GM23338 (cell line): Measurements from ENCODE around the gene CRYBG2. TPM values are rescaled to one million over a fixed set of nuclear protein-coding genes. Genes with fewer than 3 reads are reported as not detected.

Experiments used
- ATAC-seq: fragments of 200-7000 bp; cut with Tn5 transposase; 3 replicates; pipeline ENCODE4 v1.9.1; 2020
- DNase-seq: peaks from one replicate; pipeline ENCODE4 v3.0.0-alpha.2; 2015; ENCODE audit warnings: low spot score
- H2AFZ ChIP-seq: fragments of 200-600 bp; sonication (generic); 2 replicates; pipeline ENCODE4 v1.8.0; 2016; ENCODE audit warnings: antibody characterized with exemption, mild to moderate bottlenecking, moderate library complexity
- H3F3A ChIP-seq: fragments of 200-600 bp; sonication (generic); replicated peaks from 2 replicates; pipeline ENCODE4 v1.8.0; 2017; ENCODE audit warnings: antibody characterized with exemption, mixed run types, low read depth
- H3K27ac ChIP-seq: fragments of 200-600 bp; sonication (generic); 2 replicates; pipeline ENCODE4 v1.6.1; 2016; ENCODE audit warnings: low read depth
- H3K27me3 ChIP-seq: fragments of 200-600 bp; sonication (generic); 2 replicates; pipeline ENCODE4 v1.8.0; 2016; ENCODE audit warnings: mild to moderate bottlenecking, mixed run types, moderate library complexity; ENCODE audit not compliant: insufficient read depth
- H3K36me3 ChIP-seq: fragments of 200-600 bp; sonication (generic); 2 replicates; pipeline ENCODE4 v1.8.0; 2016; ENCODE audit warnings: mild to moderate bottlenecking; ENCODE audit not compliant: insufficient read depth
- H3K4me1 ChIP-seq: fragments of 200-600 bp; sonication (generic); 2 replicates; pipeline ENCODE4 v1.8.0; 2016; ENCODE audit warnings: mild to moderate bottlenecking, moderate library complexity; ENCODE audit not compliant: insufficient read depth
- H3K4me2 ChIP-seq: fragments of 200-600 bp; sonication (generic); 2 replicates; pipeline ENCODE4 v1.7.1; 2017; ENCODE audit warnings: mixed run types
- H3K4me3 ChIP-seq: fragments of 200-600 bp; sonication (generic); 2 replicates; pipeline ENCODE4 v1.6.1; 2016; ENCODE audit warnings: mixed run types
- H3K79me2 ChIP-seq: fragments of 200-600 bp; sonication (generic); replicated peaks from 2 replicates; pipeline ENCODE4 v1.8.0; 2017; ENCODE audit warnings: mild to moderate bottlenecking; ENCODE audit not compliant: insufficient read depth
- H3K9me2 ChIP-seq: fragments of 200-600 bp; sonication (generic); 2 replicates; pipeline ENCODE4 v1.8.0; 2017; ENCODE audit not compliant: insufficient read depth
- H4K20me1 ChIP-seq: fragments of 200-600 bp; sonication (generic); replicated peaks from 2 replicates; pipeline ENCODE4 v1.8.0; 2017; ENCODE audit warnings: mild to moderate bottlenecking; ENCODE audit not compliant: insufficient read depth
- H3K27ac Mint-ChIP-seq: 2 replicates; pipeline ENCODE4 v1.8.0; 2020; ENCODE audit warnings: inconsistent platforms, mild to moderate bottlenecking, moderate library complexity, mixed read lengths
- H3K27me3 Mint-ChIP-seq: 3 replicates; pipeline ENCODE4 v1.8.0; 2022; ENCODE audit warnings: low read depth, mild to moderate bottlenecking, moderate library complexity, mixed read lengths, inconsistent platforms; ENCODE audit not compliant: insufficient read depth, poor library complexity
- H3K36me3 Mint-ChIP-seq: 3 replicates; pipeline ENCODE4 v1.8.0; 2021; ENCODE audit warnings: low read depth, mild to moderate bottlenecking, inconsistent platforms, moderate library complexity, mixed read lengths
- H3K4me1 Mint-ChIP-seq: 3 replicates; pipeline ENCODE4 v1.8.0; 2020; ENCODE audit warnings: mild to moderate bottlenecking, inconsistent platforms, mixed read lengths
- H3K4me3 Mint-ChIP-seq: 3 replicates; pipeline ENCODE4 v1.8.0; 2021; ENCODE audit warnings: moderate library complexity, mild to moderate bottlenecking, inconsistent platforms, mixed read lengths
- H3K9me3 Mint-ChIP-seq: 3 replicates; pipeline ENCODE4 v1.8.0; 2020; ENCODE audit warnings: moderate library complexity, mild to moderate bottlenecking, inconsistent platforms, mixed read lengths
- CREB1 ChIP-seq: fragments of 250-450 bp; sonication (Bioruptor Pico); IDR thresholded peaks from 2 replicates; pipeline ENCODE4 v1.5.0; 2020; ENCODE audit warnings: low read depth, mild to moderate bottlenecking, moderate library complexity
- CTCF ChIP-seq, 2 experiments: fragments of 200-600 bp in 1 of 2; sonication (generic) in 1 of 2; conservative IDR thresholded peaks; 2 replicates each; pipeline versions ENCODE4 v1.5.1 to v1.6.1; 2016 to 2017; ENCODE audit warnings: antibody characterized with exemption in 2 of 2, low read depth in 2 of 2, mild to moderate bottlenecking in 2 of 2, moderate library complexity in 1 of 2
- ETS1 ChIP-seq: IDR thresholded peaks from 2 replicates; pipeline ENCODE4 v1.6.1; 2016; ENCODE audit warnings: antibody characterized with exemption
- EZH2 ChIP-seq: fragments of 200-600 bp; sonication (generic); IDR thresholded peaks from one replicate; pipeline ENCODE4 v1.8.0; 2017; ENCODE audit warnings: antibody characterized with exemption, mild to moderate bottlenecking, low read depth; ENCODE audit not compliant: unreplicated experiment
- EZH2phosphoT487 ChIP-seq: fragments of 200-600 bp; sonication (generic); IDR thresholded peaks from one replicate; pipeline ENCODE4 v1.8.1; 2018; ENCODE audit warnings: antibody characterized with exemption; ENCODE audit not compliant: unreplicated experiment
- JUNB ChIP-seq: IDR thresholded peaks from one replicate; pipeline ENCODE4 v1.6.1; 2016; ENCODE audit warnings: antibody characterized with exemption; ENCODE audit not compliant: unreplicated experiment
- NANOG ChIP-seq: IDR thresholded peaks from 2 replicates; pipeline ENCODE4 v1.6.1; 2016; ENCODE audit warnings: antibody characterized with exemption, borderline replicate concordance
- ZNF114 ChIP-seq: fragments of 250-450 bp; sonication (Bioruptor Pico); IDR thresholded peaks from 2 replicates; pipeline ENCODE4 v1.5.0; 2020; ENCODE audit warnings: mild to moderate bottlenecking, moderate library complexity
- ZNF331 ChIP-seq: fragments of 250-450 bp; sonication (Bioruptor Pico); IDR thresholded peaks from 2 replicates; pipeline ENCODE4 v1.5.0; 2020; ENCODE audit warnings: low read depth, mild to moderate bottlenecking, moderate library complexity
- ZNF462 ChIP-seq: fragments of 250-450 bp; sonication (Bioruptor Pico); IDR thresholded peaks from 2 replicates; pipeline ENCODE4 v1.5.0; 2020; ENCODE audit warnings: mild to moderate bottlenecking, moderate library complexity
- polyA plus RNA-seq: library from polyadenylated mRNA; unstranded; fragments of >200 nt; fragmentation: Nextera tagmentation; extraction: Ambion mirVana; gene quantifications from 2 replicates; pipeline ENCODE4 v1.2.1, GENCODE V29; 2016
- total RNA-seq: library from RNA; depleted of rRNA; stranded (reverse); fragments of >200 nt; shearing (Covaris generic); gene quantifications from 2 replicates; pipeline ENCODE4 v1.2.3, GENCODE V29; 2014

The CRYBG2 gene
- total and polyA plus RNA-seq, 2 experiments from 2014 or later, result 17.6 to 18.4 TPM

GRCh38 chr1:26349877-26350244 lies 4.1 kb downstream of the CRYBG2 start (continued):
- TF ChIP-seq CREB1 (CRISPR knock-in tag) (no peak), NANOG (no peak), EZH2 (no peak), CTCF (conservative IDR thresholded peaks at IDR 0.05; ENCODE audit: low read depth in 2 of 2) (no peak), EZH2phosphoT487 (no peak), ZNF114 (CRISPR knock-in tag) (no peak), ETS1 (no peak), JUNB (no peak), ZNF331 (CRISPR knock-in tag) (no peak)

- Mint-ChIP-seq H3K27me3 (peaks cover 23% of the 10 kb centered on the region), H3K36me3 (no peaks in the 10 kb centered on the region), H3K4me3 (no peak overlapping the region), H3K4me1 (peaks cover 34% of the 10 kb centered on the region), H3K27ac (no peak overlapping the region), H3K9me3 (no peaks in the 10 kb centered on the region)
- Histone ChIP-seq H3F3A (no peaks in the 10 kb centered on the region; the same call in 1 of the 2 replicates), H2AFZ (no peak overlapping the region), H3K4me2 (no peak overlapping the region), H3K27me3 (no peaks in the 10 kb centered on the region), H4K20me1 (no peaks in the 10 kb centered on the region), H3K27ac (no peak overlapping the region), H3K4me3 (no peak overlapping the region), H3K36me3 (no peaks in the 10 kb centered on the region), H3K9me2 (no peaks in the 10 kb centered on the region), H3K79me2 (no peaks in the 10 kb centered on the region), H3K4me1 (peaks cover 16% of the 10 kb centered on the region)
- no peak for DNase-seq
- ATAC-seq, result no peak
- TF ChIP-seq EZH2phosphoT487 (no peak), ZNF462 (CRISPR knock-in tag) (no peak), ETS1 (no peak)
Observed at GRCh38 chr1:26349188-26349876, 4.6 kb downstream of the CRYBG2 start.
